Muscle layer of duodenum (tissue), 2 donors: Measurements from ENCODE around the gene TAPBP.
"Not testable (repeated sequence)": the region's sequence is repeated elsewhere in the genome, so short reads cannot be mapped to it uniquely, and the experiment has no call there.

Source experiments
- H3K27ac ChIP-seq: one replicate; pipeline ENCODE4 v1.7.0; 2013; ENCODE audit warnings: mild to moderate bottlenecking, low read length
- H3K27me3 ChIP-seq: one replicate; pipeline ENCODE4 v1.7.0; 2013; ENCODE audit warnings: low read depth, mild to moderate bottlenecking, control low read depth, low read length
- H3K36me3 ChIP-seq, 2 donors: one replicate each; pipeline ENCODE4 v1.7.0; 2013; ENCODE audit warnings: low read length in 2 of 2, control low read depth in 1 of 2, mild to moderate bottlenecking in 1 of 2; ENCODE audit not compliant: insufficient read depth in 2 of 2, control insufficient read depth in 1 of 2
- H3K4me1 ChIP-seq, 2 donors: one replicate each; pipeline ENCODE4 v1.7.0; 2013; ENCODE audit warnings: low read length in 2 of 2, mild to moderate bottlenecking in 2 of 2, control low read depth in 1 of 2, moderate library complexity in 1 of 2; ENCODE audit not compliant: insufficient read depth in 2 of 2, control insufficient read depth in 1 of 2
- H3K4me3 ChIP-seq, 2 donors: one replicate each; pipeline ENCODE4 v1.7.0; 2013; ENCODE audit warnings: low read length in 2 of 2, low read depth in 1 of 2, mild to moderate bottlenecking in 1 of 2
- H3K9me3 ChIP-seq, 2 donors: one replicate each; pipeline ENCODE4 v1.7.0; 2013; ENCODE audit warnings: low read length in 2 of 2, control low read depth in 1 of 2, mild to moderate bottlenecking in 1 of 2; ENCODE audit not compliant: control insufficient read depth in 1 of 2
- donor health status: healthy.

The TAPBP gene

GRCh38 chr6:33273129-33273923 lies 40.6 kb downstream of the TAPBP start:
- Histone ChIP-seq H3K36me3 (peaks cover 32 to 39% of the 10 kb centered on the region in 2 donors), H3K27me3 (no peaks in the 10 kb centered on the region), H3K4me3 (peak overlapping the region; percentile 87 to 100), H3K4me1 (peaks cover 16 to 70% of the 10 kb centered on the region in 2 donors), H3K27ac (peak overlapping the region; percentile 99), H3K9me3 (no peaks in the 10 kb centered on the region)

DNA sequence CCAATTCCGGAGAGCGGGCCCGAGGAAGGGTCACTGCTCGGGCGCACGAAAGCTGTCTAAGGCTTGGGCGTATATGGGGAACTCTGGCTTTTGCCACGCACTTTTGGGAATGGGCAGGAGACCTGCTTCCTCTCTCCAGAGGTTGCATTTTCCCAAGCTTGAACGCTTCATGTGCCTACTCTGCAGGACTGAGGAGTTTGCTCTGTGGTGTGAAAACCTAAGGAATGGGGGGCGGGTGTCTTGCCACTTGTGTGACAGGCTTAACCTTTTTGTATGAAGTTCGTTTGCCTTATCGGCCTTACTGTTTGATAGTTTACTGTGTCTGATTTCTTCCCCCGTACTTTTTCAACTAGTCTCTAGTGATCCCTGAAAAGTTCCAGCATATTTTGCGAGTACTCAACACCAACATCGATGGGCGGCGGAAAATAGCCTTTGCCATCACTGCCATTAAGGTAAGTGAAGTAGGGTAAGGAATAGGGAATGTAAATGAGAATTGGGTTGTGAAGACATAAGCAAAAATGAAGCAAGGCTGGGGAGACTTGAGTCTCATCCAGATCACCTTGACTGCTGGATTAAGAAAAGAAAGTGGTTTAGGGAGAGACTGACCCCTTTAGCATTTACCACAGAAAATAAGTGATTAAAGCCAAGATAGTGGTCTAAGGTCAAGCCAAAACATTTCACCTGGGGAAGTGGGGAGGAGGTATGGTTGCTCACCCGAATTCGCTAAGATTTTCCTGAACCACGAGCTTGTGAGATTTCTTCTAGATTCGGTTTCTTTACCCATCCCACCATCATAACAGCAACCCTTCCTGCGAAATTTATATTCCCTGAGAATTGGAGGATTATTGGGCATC lies 41.4 kb downstream of the TAPBP start:
- Histone ChIP-seq H3K4me1 (peaks cover 16 to 62% of the 10 kb centered on the region in 2 donors), H3K36me3 (peaks cover 40 to 46% of the 10 kb centered on the region in 2 donors), H3K27me3 (no peaks in the 10 kb centered on the region), H3K9me3 (no peaks in the 10 kb centered on the region), H3K4me3 (peak overlapping the region; percentile 87 to 100), H3K27ac (peak overlapping the region; percentile 99)

DNA sequence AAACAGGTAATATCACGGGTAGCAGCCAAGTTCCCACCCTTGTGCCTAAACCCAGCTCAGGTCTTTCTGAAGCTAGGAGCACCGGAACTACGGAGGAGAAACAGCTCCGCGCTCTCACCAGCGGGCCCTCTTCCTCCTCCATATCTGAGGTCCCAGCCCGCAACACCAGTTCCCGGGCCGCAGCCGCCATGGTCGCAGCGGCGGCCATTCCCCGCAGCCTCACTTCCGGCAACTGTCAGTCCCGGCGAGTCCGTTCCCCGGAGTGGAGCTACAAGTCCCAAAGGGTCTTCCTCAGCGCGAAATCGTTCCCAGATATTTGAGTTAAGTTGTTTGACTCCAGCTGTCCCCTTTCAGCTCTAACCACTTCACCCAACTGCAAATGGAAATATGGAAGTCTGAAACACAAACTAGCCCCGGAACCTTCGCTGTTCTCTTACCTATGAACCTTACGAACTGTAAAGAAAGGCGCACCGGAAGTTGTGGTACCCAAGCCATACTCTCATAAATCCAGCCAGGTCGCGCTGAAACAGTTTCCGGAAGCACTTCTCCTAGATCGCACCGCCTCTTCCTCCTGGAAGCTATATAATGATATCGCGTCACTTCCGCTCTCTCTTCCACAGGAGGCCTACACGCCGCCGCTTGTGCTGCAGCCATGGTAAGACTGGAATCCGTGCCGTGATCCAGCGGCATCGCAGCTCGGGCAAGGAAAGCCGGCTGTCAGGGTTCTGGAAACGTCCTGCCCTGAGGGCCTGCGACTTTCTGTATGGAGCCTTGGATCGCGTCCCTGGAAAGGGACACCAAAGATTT lies 42.2 kb downstream of the TAPBP start, which contains the start of the genes RPS18 and VPS52:
Gene RPS18, plus strand, starts transcription at position 608 of the 807 bp plus-strand sequence. Its CDS starts 45 bp downstream, at position 653.
Gene VPS52, minus strand, starts transcription at position 409 of the 807 bp plus-strand sequence. Its CDS starts 201 bp downstream, at position 208.
- peaks cover 16 to 54% of the 10 kb centered on the region in 2 donors for H3K4me1 ChIP-seq
- peak within 1 kb of the TSS; percentile 87 to 100 for H3K4me3 ChIP-seq
- no peaks in the 10 kb centered on the region for H3K27me3 ChIP-seq
- peak within 1 kb of the TSS; percentile 99 for H3K27ac ChIP-seq
- H3K36me3 ChIP-seq, result peaks cover 48 to 54% of the 10 kb centered on the region in 2 donors
- no peaks in the 10 kb centered on the region for H3K9me3 ChIP-seq

GRCh38 chr6:33271117-33271467 lies 42.8 kb downstream of the TAPBP start:
- Histone ChIP-seq H3K36me3 (peaks cover 51 to 54% of the 10 kb centered on the region in 2 donors), H3K4me1 (peaks cover 12 to 49% of the 10 kb centered on the region in 2 donors), H3K9me3 (no peaks in the 10 kb centered on the region), H3K4me3 (peak overlapping the region; percentile 87 to 100), H3K27ac (peak overlapping the region; percentile 99), H3K27me3 (no peaks in the 10 kb centered on the region)

DNA sequence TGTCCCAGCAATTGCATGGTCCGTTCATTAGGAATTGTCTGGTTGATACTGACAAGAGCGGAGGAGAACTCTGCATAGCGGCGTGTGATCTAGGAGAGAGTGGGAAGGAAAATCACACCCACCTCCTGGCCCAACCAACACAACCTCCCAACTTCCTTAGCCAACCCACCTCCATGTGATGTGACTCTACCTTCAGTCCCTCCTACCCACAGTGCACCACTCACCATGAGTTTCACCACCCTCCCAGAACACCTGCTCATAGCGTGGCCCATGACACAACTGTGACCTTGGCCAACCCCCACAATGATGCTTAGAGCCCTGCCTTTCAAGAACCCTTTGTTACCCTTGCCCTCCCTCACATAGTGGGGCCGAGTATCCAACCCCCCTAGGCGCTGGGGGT lies 49.9 kb downstream of the TAPBP start:
- no peaks in the 10 kb centered on the region for H3K9me3 ChIP-seq
- no peak overlapping the region for H3K4me3 ChIP-seq
- H3K4me1 ChIP-seq, result no peaks in the 10 kb centered on the region
- no peak overlapping the region for H3K27ac ChIP-seq
- peaks cover 58 to 92% of the 10 kb centered on the region in 2 donors for H3K36me3 ChIP-seq
- H3K27me3 ChIP-seq, result no peaks in the 10 kb centered on the region

DNA sequence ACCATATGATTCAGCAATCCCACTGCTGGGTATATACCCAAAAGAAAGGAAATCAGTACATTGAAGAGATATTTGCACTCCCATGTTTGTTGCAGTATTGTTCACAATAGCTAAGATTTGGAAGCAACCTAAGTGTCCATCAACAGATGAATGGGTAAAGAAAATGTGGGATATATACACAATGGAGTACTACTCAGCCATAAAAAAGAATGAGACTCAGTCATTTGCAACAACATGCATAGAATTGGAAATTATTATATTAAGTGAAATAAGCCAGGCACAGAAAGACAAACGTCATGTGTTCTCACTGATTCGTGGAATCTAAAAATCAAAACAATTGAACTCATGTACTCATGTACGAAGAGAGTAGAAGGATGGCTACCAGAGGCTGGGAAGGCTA lies 51.4 kb downstream of the TAPBP start:
- peaks cover 48 to 81% of the 10 kb centered on the region in 2 donors for H3K36me3 ChIP-seq
- not testable (repeated sequence) for H3K27ac ChIP-seq, H3K27me3 ChIP-seq, H3K4me3 ChIP-seq, H3K9me3 ChIP-seq, H3K4me1 ChIP-seq

GRCh38 chr6:33259032-33259431 lies 54.8 kb downstream of the TAPBP start:
- H3K4me1 ChIP-seq, result no peaks in the 10 kb centered on the region
- H3K27ac ChIP-seq, result no peak overlapping the region
- no peaks in the 10 kb centered on the region for H3K9me3 ChIP-seq
- H3K36me3 ChIP-seq, result peaks cover 20 to 51% of the 10 kb centered on the region in 2 donors
- H3K27me3 ChIP-seq, result no peaks in the 10 kb centered on the region
- no peak overlapping the region for H3K4me3 ChIP-seq

- peaks cover 16 to 24% of the 10 kb centered on the region in 2 donors for H3K36me3 ChIP-seq
- no peak overlapping the region for H3K27ac ChIP-seq
- no peaks in the 10 kb centered on the region for H3K27me3 ChIP-seq
- no peak overlapping the region for H3K4me3 ChIP-seq
- no peaks in the 10 kb centered on the region for H3K9me3 ChIP-seq
- peaks cover 5 to 12% of the 10 kb centered on the region in 2 donors for H3K4me1 ChIP-seq
These were observed 59.3 kb downstream of the TAPBP start for GRCh38 chr6:33254591-33254990.

GRCh38 chr6:33252759-33253158 lies 61.1 kb downstream of the TAPBP start:
- Histone ChIP-seq H3K4me3 (no peak overlapping the region), H3K9me3 (no peaks in the 10 kb centered on the region), H3K27ac (no peak overlapping the region), H3K27me3 (no peaks in the 10 kb centered on the region), H3K36me3 (peaks cover 8 to 16% of the 10 kb centered on the region in 2 donors), H3K4me1 (peaks cover 10 to 25% of the 10 kb centered on the region in 2 donors)

GRCh38 chr6:33251395-33252012 lies 62.4 kb downstream of the TAPBP start:
- no peaks in the 10 kb centered on the region for H3K27me3 ChIP-seq
- peaks cover 8 to 16% of the 10 kb centered on the region in 2 donors for H3K36me3 ChIP-seq
- H3K27ac ChIP-seq, result no peak overlapping the region
- peaks cover 10 to 25% of the 10 kb centered on the region in 2 donors for H3K4me1 ChIP-seq
- H3K9me3 ChIP-seq, result no peaks in the 10 kb centered on the region
- H3K4me3 ChIP-seq, result no peak overlapping the region
